Fibroblast of pulmonary artery (primary cell): Measurements from ENCODE around the gene TRIP10.
"Not testable (repeated sequence)": the region's sequence is repeated elsewhere in the genome, so short reads cannot be mapped to it uniquely, and the experiment has no call there.

ENCODE experiments used
- DNase-seq: peaks from one replicate; pipeline ENCODE4 v3.0.0-alpha.2; 2010; ENCODE audit warnings: low read depth
- H3K4me3 ChIP-seq: replicated peaks from 2 replicates; pipeline ENCODE4 v1.5.1; 2011; ENCODE audit warnings: low read depth, mild to moderate bottlenecking, control low read depth, low read length, moderate library complexity
- CTCF ChIP-seq: IDR thresholded peaks from 2 replicates; pipeline ENCODE4 v1.5.1; 2011; ENCODE audit warnings: mild to moderate bottlenecking, control low read depth, low read length, inconsistent platforms; ENCODE audit errors: missing control alignments

TRIP10 gene

GRCh38 chr19:6772028-6772865 lies 32.8 kb downstream of the TRIP10 start, which contains the start of gene VAV1:
VAV1 (plus strand) TSS chr19:6772708; CDS start chr19:6772808, 100 bp downstream.
- peak; percentile 1 for TF ChIP-seq CTCF
- H3K4me3 ChIP-seq, result no peak within 1 kb of the TSS
- no peak for DNase-seq

- H3K4me3 ChIP-seq, result no peak overlapping the region
- DNase-seq, result no peak
- no peak for TF ChIP-seq CTCF
Measured at GRCh38 chr19:6772866-6773322, 33.4 kb downstream of the TRIP10 start.

- DNase-seq, result no peak
- no peak for TF ChIP-seq CTCF
- H3K4me3 ChIP-seq, result no peak overlapping the region
Measured at GRCh38 chr19:6773323-6773931, 33.9 kb downstream of the TRIP10 start.

GRCh38 chr19:6774821-6775707 lies 35.6 kb downstream of the TRIP10 start:
- TF ChIP-seq CTCF, result no peak
- peak; percentile 44 for DNase-seq
- H3K4me3 ChIP-seq, result no peak overlapping the region

- not testable (repeated sequence) for DNase-seq, H3K4me3 ChIP-seq
Measured at GRCh38 chr19:6776045-6776444, 36.6 kb downstream of the TRIP10 start.

- no peak overlapping the region for H3K4me3 ChIP-seq
- no peak for DNase-seq
- no peak for TF ChIP-seq CTCF
Measured at GRCh38 chr19:6776999-6777398, 37.5 kb downstream of the TRIP10 start.

- no peak overlapping the region for H3K4me3 ChIP-seq
- no peak for DNase-seq
- no peak for TF ChIP-seq CTCF
Measured at GRCh38 chr19:6777434-6777833, 38.0 kb downstream of the TRIP10 start.
